ENCODE data around the gene PERM1.

DNA sequence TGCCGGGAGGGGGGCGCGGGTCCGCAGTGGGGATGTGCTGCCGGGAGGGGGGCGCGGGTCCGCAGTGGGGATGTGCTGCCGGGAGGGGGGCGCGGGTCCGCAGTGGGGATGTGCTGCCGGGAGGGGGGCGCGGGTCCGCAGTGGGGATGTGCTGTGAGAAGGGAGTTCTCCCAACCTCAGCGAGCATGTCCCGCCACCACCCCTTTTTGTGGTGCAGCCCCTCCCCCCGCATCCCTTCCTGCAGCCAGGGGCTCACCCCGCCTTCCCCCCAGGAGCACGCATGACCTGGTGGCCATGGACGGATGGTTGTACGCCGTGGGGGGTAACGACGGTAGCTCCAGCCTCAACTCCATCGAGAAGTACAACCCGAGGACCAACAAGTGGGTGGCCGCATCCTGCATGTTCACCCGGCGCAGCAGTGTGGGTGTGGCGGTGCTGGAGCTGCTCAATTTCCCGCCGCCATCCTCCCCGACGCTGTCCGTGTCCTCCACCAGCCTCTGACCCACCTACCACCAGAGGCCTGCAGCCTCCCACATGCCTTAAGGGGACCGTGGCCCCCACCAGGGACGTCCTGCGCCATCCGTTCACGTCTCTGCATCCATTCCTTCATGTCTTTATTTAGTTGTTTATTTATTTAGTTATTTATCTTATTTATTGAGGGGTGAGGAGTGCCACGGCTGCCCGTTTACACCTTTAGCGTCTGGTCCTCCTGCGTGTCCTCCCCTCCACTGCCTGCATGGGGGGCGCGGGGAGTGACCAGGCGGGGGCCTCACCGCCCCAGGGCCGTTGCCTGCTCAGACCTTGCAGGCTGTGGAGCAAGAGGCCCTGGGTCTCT, 17.0 kb downstream of the PERM1 start:
- TF ChIP-seq CTCF (conservative IDR thresholded peaks at IDR 0.05; ENCODE audit: low read length) (no peak), EZH2phosphoT487 (IDR thresholded peaks at IDR 0.05; ENCODE audit: borderline replicate concordance) (no peak)

All from Loucy (cell line).